CD4-positive, alpha-beta T cell (primary cell): ENCODE measurements around the gene OSBPL7. TPM values are rescaled to one million over a fixed set of nuclear protein-coding genes. Genes with fewer than 3 reads are reported as not detected.

ENCODE experiments used
- ATAC-seq: fragments of 200-7000 bp; cut with Tn5 transposase; one replicate; pipeline ENCODE4 v1.10.0; 2022; ENCODE audit warnings: mild to moderate bottlenecking; ENCODE audit not compliant: poor library complexity
- CTCF ChIA-PET: fragments of 350-600 bp; sonication (Branson Sonifier 250); formaldehyde crosslinking; loops from one replicate; lab custom pipeline; 2021; ENCODE audit warnings: antibody characterized with exemption, inconsistent platforms; lab: Charles Lee
- POLR2A ChIA-PET: fragments of 350-600 bp; sonication (Branson Sonifier 250); formaldehyde crosslinking; loops from one replicate; lab custom pipeline; 2021; ENCODE audit warnings: antibody characterized with exemption, inconsistent platforms; lab: Charles Lee
- DNase-seq, 14 experiments: peaks; one replicate each; pipeline ENCODE4 v3.0.0-alpha.2; 2013 to 2020; ENCODE audit warnings: mixed read lengths in 2 of 14
- H3K27ac ChIP-seq, 2 donors: one replicate each; pipeline versions ENCODE4 v1.5.1 to v1.7.0; 2013; ENCODE audit warnings: low read length in 2 of 2, low read depth in 1 of 2, mild to moderate bottlenecking in 1 of 2
- H3K27me3 ChIP-seq, 2 experiments: 1 replicate in 1 of 2; 2 replicates in 1 of 2; pipeline versions ENCODE4 v1.6.1 to v1.7.0; 2013; ENCODE audit warnings: low read length in 2 of 2, control low read depth in 1 of 2, mild to moderate bottlenecking in 1 of 2, moderate library complexity in 1 of 2; ENCODE audit not compliant: insufficient read depth in 2 of 2, control insufficient read depth in 1 of 2
- H3K36me3 ChIP-seq: one replicate; pipeline ENCODE4 v1.6.1; 2013; ENCODE audit warnings: low read length, control low read depth; ENCODE audit not compliant: insufficient read depth
- H3K4me1 ChIP-seq: one replicate; pipeline ENCODE4 v1.6.1; 2013; ENCODE audit warnings: low read length, control low read depth; ENCODE audit not compliant: insufficient read depth
- H3K4me3 ChIP-seq: one replicate; pipeline ENCODE4 v1.5.1; 2013; ENCODE audit warnings: mild to moderate bottlenecking, low read length, moderate library complexity
- H3K9me3 ChIP-seq, 2 experiments: 1 replicate in 1 of 2; 2 replicates in 1 of 2; pipeline versions ENCODE4 v1.6.1 to v1.7.0; 2013; ENCODE audit warnings: low read length in 2 of 2, mild to moderate bottlenecking in 2 of 2, control low read depth in 1 of 2, moderate library complexity in 1 of 2; ENCODE audit not compliant: control insufficient read depth in 1 of 2, insufficient read depth in 1 of 2
- H3K27ac Mint-ChIP-seq: one replicate; pipeline ENCODE4 v1.8.0; 2020; ENCODE audit warnings: mixed read lengths
- H3K27me3 Mint-ChIP-seq: one replicate; pipeline ENCODE4 v1.8.0; 2021; ENCODE audit warnings: mixed read lengths
- H3K36me3 Mint-ChIP-seq: one replicate; pipeline ENCODE4 v1.8.0; 2021; ENCODE audit warnings: low read depth, mixed read lengths
- H3K4me1 Mint-ChIP-seq: one replicate; pipeline ENCODE4 v1.8.0; 2021; ENCODE audit warnings: low read depth, mixed read lengths
- H3K4me3 Mint-ChIP-seq: one replicate; pipeline ENCODE4 v1.8.0; 2020; ENCODE audit warnings: mild to moderate bottlenecking, mixed read lengths
- H3K9me3 Mint-ChIP-seq: one replicate; pipeline ENCODE4 v1.8.0; 2020; ENCODE audit warnings: mixed read lengths
- intact Hi-C, 2 experiments: fragments of 100-400 bp; cut with DNase I in 1 of 2; cut with micrococcal nuclease in 1 of 2; formaldehyde crosslinking; loops; one replicate each; pipeline versions ENCODE4 v1.15.1 to v1.9.0; 2023 to 2025; cut with DNase I, micrococcal nuclease
- total RNA-seq, 174 experiments: library from RNA in 2 of 174; stranded (reverse) in 2 of 174; gene quantifications; one replicate each; pipeline ENCODE4 v1.2.3 and lab custom pipeline; 2021 to 2026
- TF ChIP-seq, protein P1 (sequence below): fragments of 200-600 bp; IDR thresholded peaks from one replicate; pipeline ENCODE4 v1.8.0; 2022; ENCODE audit warnings: antibody characterized with exemption, mild to moderate bottlenecking

Gene OSBPL7
- total RNA-seq, 2 experiments from 2014 or later: 30.1 to 30.8 TPM

DNA sequence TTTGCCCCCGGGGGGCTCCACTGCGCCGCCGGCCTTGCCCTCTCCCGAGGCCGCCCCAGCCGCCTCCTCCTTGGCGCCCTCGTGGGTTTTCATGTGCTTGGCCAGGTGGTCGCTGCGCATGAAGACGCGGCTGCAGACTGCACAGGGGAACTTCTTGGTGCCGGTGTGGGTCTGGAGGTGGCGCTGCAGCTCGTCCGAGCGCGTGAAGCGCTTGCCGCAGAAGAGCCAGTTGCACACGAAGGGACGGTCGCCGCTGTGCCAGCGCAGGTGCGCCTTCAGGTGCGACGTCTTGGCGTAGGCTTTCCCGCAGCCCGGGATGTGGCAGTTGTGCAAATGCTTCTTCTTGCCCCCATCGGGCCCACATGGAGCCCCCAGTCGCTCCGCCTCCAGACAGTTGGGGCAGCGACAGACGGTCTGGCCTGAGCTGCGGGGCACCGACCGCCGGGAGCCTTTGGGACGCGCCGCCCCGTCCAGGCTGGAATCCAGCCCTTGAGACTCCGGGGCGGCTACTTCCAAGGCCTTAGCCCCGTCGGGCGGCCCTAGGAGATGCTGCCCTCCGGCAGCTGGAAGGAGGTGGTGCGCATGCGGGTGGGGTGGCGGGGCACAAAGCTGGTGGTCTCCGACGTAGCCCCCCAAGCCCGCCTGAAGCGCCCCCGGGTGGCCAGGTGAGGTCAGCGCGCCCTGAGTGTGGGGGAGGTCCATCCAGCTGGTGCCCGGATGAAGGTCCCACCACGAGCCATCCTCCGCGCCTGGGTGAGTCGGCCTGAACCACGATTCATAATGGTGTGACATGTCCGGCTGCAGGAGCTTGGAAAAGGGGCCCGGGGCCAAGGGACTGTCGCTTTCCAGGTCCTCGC, 26.0 kb upstream of the OSBPL7 start:
- TF ChIP-seq, protein P1, sequence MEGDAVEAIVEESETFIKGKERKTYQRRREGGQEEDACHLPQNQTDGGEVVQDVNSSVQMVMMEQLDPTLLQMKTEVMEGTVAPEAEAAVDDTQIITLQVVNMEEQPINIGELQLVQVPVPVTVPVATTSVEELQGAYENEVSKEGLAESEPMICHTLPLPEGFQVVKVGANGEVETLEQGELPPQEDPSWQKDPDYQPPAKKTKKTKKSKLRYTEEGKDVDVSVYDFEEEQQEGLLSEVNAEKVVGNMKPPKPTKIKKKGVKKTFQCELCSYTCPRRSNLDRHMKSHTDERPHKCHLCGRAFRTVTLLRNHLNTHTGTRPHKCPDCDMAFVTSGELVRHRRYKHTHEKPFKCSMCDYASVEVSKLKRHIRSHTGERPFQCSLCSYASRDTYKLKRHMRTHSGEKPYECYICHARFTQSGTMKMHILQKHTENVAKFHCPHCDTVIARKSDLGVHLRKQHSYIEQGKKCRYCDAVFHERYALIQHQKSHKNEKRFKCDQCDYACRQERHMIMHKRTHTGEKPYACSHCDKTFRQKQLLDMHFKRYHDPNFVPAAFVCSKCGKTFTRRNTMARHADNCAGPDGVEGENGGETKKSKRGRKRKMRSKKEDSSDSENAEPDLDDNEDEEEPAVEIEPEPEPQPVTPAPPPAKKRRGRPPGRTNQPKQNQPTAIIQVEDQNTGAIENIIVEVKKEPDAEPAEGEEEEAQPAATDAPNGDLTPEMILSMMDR: peak; percentile 16
- Mint-ChIP-seq H3K36me3 (no peaks in the 10 kb centered on the region), H3K9me3 (no peaks in the 10 kb centered on the region), H3K27me3 (peaks cover 75% of the 10 kb centered on the region), H3K27ac (no peak overlapping the region), H3K4me1 (peaks cover 30% of the 10 kb centered on the region), H3K4me3 (no peak overlapping the region)
- ATAC-seq: peak; percentile 29
- H3K36me3 ChIP-seq: no peaks in the 10 kb centered on the region
- intact Hi-C loops: loop anchor here in 1 of 2 experiments (10.0 kb wide), 1 partner anchor 767 kb away; the partner anchor contains the start of genes HOXB7 and HOXB8
- H3K27ac ChIP-seq: no peak overlapping the region
- H3K27me3 ChIP-seq: peaks cover 75 to 81% of the 10 kb centered on the region in 2 experiments
- POLR2A ChIA-PET: interaction anchor here (1.1 to 2.0 kb wide), 3 partner anchors 37 to 48 kb away, joined by 3 to 9 read pairs (median 9); no protein-coding TSS in a partner anchor
- peak in 6 of 14 experiments; percentile 17 to 69 (median 40) for DNase-seq
- peaks cover 0 to 13% of the 10 kb centered on the region in 2 experiments for H3K9me3 ChIP-seq
- no peak overlapping the region for H3K4me3 ChIP-seq
- CTCF ChIA-PET: interaction anchor here (0.5 to 8.4 kb wide), 7 partner anchors 10 to 64 kb away, joined by 3 to 86 read pairs (median 3); partner anchors contain the start of gene OSBPL7
- H3K4me1 ChIP-seq: peaks cover 55% of the 10 kb centered on the region

DNA sequence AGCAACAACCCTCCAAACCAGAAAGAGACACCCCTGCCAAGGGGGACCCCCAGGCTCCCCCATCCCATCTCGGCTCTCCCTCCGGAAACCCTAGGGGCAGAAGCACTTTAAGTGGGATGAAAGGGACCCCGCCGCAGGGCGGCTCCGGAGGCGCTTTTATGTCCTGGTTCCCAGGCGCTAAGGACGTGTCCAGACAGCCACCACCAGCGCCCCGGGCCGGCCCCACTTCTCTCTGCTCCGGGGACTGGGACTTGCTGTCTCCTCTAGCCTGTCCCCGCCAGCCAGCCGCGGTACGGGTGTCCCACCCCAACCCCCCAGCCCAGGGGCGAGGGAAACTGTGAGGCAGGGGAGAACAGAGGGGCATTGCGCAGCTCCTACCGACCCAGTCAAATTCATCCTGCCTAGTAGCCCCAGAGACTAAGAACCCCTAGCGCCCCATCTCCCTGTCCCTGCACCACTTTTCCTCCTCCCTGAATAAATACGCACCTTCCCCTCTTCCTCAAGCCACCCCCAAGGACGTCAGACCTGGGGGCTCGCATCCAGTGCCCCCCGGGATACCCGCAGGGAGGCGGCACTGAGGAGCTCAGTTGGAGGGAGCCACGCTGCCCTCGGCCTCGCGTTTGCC, 25.2 kb upstream of the OSBPL7 start:
- no peak overlapping the region for H3K27ac ChIP-seq
- Mint-ChIP-seq H3K4me1 (peaks cover 29% of the 10 kb centered on the region), H3K9me3 (no peaks in the 10 kb centered on the region), H3K4me3 (no peak overlapping the region), H3K27me3 (peaks cover 68% of the 10 kb centered on the region), H3K36me3 (no peaks in the 10 kb centered on the region), H3K27ac (no peak overlapping the region)
- H3K4me3 ChIP-seq: no peak overlapping the region
- TF ChIP-seq, protein P1: no peak
- DNase-seq: no peak
- CTCF ChIA-PET: interaction anchor here (1.0 to 8.4 kb wide), 5 partner anchors 24 to 47 kb away, joined by 3 to 86 read pairs (median 3); partner anchors contain the start of gene OSBPL7
- no peaks in the 10 kb centered on the region for H3K36me3 ChIP-seq
- peaks cover 68 to 73% of the 10 kb centered on the region in 2 experiments for H3K27me3 ChIP-seq
- H3K4me1 ChIP-seq: peaks cover 52% of the 10 kb centered on the region
- H3K9me3 ChIP-seq: peaks cover 0 to 12% of the 10 kb centered on the region in 2 experiments
- ATAC-seq: no peak
- intact Hi-C loops: loop anchor here in 1 of 2 experiments (10.0 kb wide), 1 partner anchor 768 kb away; the partner anchor contains the start of genes HOXB7 and HOXB8
- POLR2A ChIA-PET: interaction anchor here (1.9 to 2.0 kb wide), 2 partner anchors 43 to 48 kb away, joined by 9 read pairs; no protein-coding TSS in a partner anchor

DNA sequence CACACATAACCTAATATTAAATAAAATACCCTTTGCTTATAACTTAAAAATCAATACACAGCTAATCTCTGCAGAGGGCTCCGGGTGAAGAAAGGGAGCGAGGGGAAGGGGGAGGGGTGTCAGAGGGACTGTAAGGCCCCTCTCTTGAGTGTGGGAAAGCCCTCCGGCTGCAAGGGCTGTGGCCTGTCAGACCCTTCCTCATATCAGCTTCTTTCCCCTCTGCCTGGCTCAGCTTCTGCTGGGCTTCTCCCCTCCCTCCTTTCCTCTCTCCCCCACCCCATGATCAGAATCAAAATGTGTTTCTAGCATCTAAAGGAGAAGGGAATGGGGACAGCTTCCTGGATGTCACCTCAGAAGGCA, 24.1 kb upstream of the OSBPL7 start:
- H3K27ac ChIP-seq: no peak overlapping the region
- Mint-ChIP-seq H3K27me3 (peaks cover 63% of the 10 kb centered on the region), H3K9me3 (no peaks in the 10 kb centered on the region), H3K4me3 (no peak overlapping the region), H3K36me3 (no peaks in the 10 kb centered on the region), H3K4me1 (peaks cover 33% of the 10 kb centered on the region), H3K27ac (no peak overlapping the region)
- H3K4me3 ChIP-seq: no peak overlapping the region
- H3K4me1 ChIP-seq: peaks cover 51% of the 10 kb centered on the region
- CTCF ChIA-PET: interaction anchor here (0.5 to 8.4 kb wide), 3 partner anchors 11 to 44 kb away, joined by 3 to 86 read pairs (median 4); no protein-coding TSS in a partner anchor
- no peaks in the 10 kb centered on the region for H3K36me3 ChIP-seq
- DNase-seq: no peak
- TF ChIP-seq, protein P1: no peak
- POLR2A ChIA-PET: no interaction called here
- H3K9me3 ChIP-seq: peaks cover 0 to 9% of the 10 kb centered on the region in 2 experiments
- intact Hi-C loops: loop anchor here in 1 of 2 experiments (10.0 kb wide), 1 partner anchor 769 kb away; the partner anchor contains the start of genes HOXB7 and HOXB8
- no peak for ATAC-seq
- H3K27me3 ChIP-seq: peaks cover 60 to 65% of the 10 kb centered on the region in 2 experiments
